Astrocyte of the cerebellum (primary cell): ENCODE results near the gene AADACL4.
"Not testable (repeated sequence)": the region's sequence is repeated elsewhere in the genome, so short reads cannot be mapped to it uniquely, and the experiment has no call there.

Experiments
- DNase-seq: peaks from one replicate; pipeline ENCODE4 v3.0.0-alpha.2; 2011; ENCODE audit warnings: low read depth
- H3K4me3 ChIP-seq: 2 replicates; pipeline ENCODE4 v1.5.1; 2011; ENCODE audit warnings: mild to moderate bottlenecking, low read depth, low read length, moderate library complexity
- CTCF ChIP-seq: IDR thresholded peaks from 2 replicates; pipeline ENCODE4 v1.5.1; 2012; ENCODE audit warnings: low read length, low read depth, moderate library complexity, mild to moderate bottlenecking; ENCODE audit errors: missing control alignments
- in situ Hi-C: cut with HindIII; loops from 2 replicates; pipeline ENCODE4 v1.10.0; 2017; ENCODE audit warnings: low sequenced_read_pairs

Gene AADACL4

GRCh38 chr1:12665511-12665910 lies 21.6 kb downstream of the AADACL4 start:
- no peak overlapping the region for H3K4me3 ChIP-seq
- TF ChIP-seq CTCF, result no peak
- DNase-seq, result no peak
- in situ Hi-C loops, result no loop called here

- H3K4me3 ChIP-seq, result no peak overlapping the region
- no peak for TF ChIP-seq CTCF
- in situ Hi-C loops, result no loop called here
- DNase-seq, result no peak
Observed at GRCh38 chr1:12666141-12666735, 22.4 kb downstream of the AADACL4 start.

- no peak overlapping the region for H3K4me3 ChIP-seq
- no peak for DNase-seq
- TF ChIP-seq CTCF, result no peak
- in situ Hi-C loops, result no loop called here
Observed at GRCh38 chr1:12669529-12670068, 25.7 kb downstream of the AADACL4 start.

- H3K4me3 ChIP-seq, result no peak overlapping the region
- no peak for TF ChIP-seq CTCF
- in situ Hi-C loops, result no loop called here
- no peak for DNase-seq
Observed at GRCh38 chr1:12674358-12674757, 30.5 kb downstream of the AADACL4 start.

- DNase-seq, H3K4me3 ChIP-seq, in situ Hi-C loops: not testable (repeated sequence)
Observed at GRCh38 chr1:12676122-12676521, 32.2 kb downstream of the AADACL4 start.

- in situ Hi-C loops, result no loop called here
- H3K4me3 ChIP-seq, result no peak overlapping the region
- DNase-seq, result no peak
- TF ChIP-seq CTCF, result no peak
Observed at GRCh38 chr1:12677565-12677964, 33.7 kb downstream of the AADACL4 start.

GRCh38 chr1:12678350-12678749 lies 34.5 kb downstream of the AADACL4 start:
- no peak for TF ChIP-seq CTCF
- no peak overlapping the region for H3K4me3 ChIP-seq
- DNase-seq, result no peak
- in situ Hi-C loops, result no loop called here
